Measurements from ENCODE around the gene OR10G6.

The OR10G6 gene

DNA sequence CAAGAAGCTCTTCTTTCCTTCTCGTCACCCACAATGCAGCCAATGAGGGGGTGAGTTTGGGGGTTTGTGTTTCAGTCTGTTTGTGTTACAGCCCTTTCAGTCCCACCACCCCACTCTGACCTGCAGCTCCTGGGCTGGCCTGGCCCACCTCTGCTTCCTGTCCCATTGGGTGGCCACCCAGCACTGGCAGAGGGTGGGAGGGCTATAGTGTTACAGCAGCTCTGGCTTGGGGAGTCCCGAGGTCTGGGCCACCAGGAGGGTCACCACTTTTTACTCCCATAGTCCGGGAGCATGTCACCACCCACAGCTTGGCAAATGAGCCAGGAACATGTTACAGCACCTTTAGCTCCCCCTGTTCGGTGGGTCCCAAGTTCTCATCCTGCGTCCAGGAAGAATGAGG lies 15.7 kb downstream of the OR10G6 start:
- H3K27ac ChIP-seq: no peak overlapping the region
- TF ChIP-seq CTCF (conservative IDR thresholded peaks at IDR 0.05): no peak
- TF ChIP-seq ZFX (IDR thresholded peaks at IDR 0.05): no peak

- H3K27ac ChIP-seq: no peak within 1 kb of the TSS
Observed at GRCh38 chr11:123977731-123978347, 17.1 kb downstream of the OR10G6 start, which contains the start of gene OR10S1. OR10S1 (minus strand) TSS chr11:123977781; CDS start chr11:123977664, 117 bp downstream.

GRCh38 chr11:123976770-123977560 lies 18.0 kb downstream of the OR10G6 start:
- TF ChIP-seq ZFX (IDR thresholded peaks at IDR 0.05) (no peak), CTCF (conservative IDR thresholded peaks at IDR 0.05) (no peak)
- H3K27ac ChIP-seq: no peak overlapping the region

More at GRCh38 chr11:123977731-123978347, 17.1 kb downstream of the OR10G6 start, which contains the start of gene OR10S1:
- TF ChIP-seq CTCF (conservative IDR thresholded peaks at IDR 0.05): no peak
- no peak for TF ChIP-seq ZFX (IDR thresholded peaks at IDR 0.05)

DNA sequence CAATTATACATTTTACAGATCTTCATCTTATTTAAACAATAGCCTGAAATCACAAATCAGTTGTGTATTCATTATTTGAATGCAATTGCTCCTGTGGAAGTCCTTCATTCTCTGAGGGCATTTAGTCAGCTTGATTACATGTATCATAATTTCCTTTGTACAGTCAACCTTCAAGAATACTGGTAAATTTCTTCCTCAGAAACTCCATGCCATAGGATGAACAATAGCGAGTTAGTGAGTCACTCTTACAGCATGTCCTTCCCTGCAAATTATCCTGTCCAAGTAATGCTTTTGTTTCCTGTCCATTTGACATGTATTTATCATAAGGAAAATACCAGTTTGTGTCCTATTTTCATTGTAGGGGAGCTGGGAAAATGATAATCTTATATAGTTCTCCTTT lies 21.1 kb downstream of the OR10G6 start:
- TF ChIP-seq CTCF (conservative IDR thresholded peaks at IDR 0.05): no peak
- TF ChIP-seq ZFX (IDR thresholded peaks at IDR 0.05): no peak
- no peak overlapping the region for H3K27ac ChIP-seq

- no peak for TF ChIP-seq CTCF (conservative IDR thresholded peaks at IDR 0.05)
- TF ChIP-seq ZFX (IDR thresholded peaks at IDR 0.05): no peak
- no peak overlapping the region for H3K27ac ChIP-seq
Observed at GRCh38 chr11:123956752-123957151, 38.2 kb downstream of the OR10G6 start.

DNA sequence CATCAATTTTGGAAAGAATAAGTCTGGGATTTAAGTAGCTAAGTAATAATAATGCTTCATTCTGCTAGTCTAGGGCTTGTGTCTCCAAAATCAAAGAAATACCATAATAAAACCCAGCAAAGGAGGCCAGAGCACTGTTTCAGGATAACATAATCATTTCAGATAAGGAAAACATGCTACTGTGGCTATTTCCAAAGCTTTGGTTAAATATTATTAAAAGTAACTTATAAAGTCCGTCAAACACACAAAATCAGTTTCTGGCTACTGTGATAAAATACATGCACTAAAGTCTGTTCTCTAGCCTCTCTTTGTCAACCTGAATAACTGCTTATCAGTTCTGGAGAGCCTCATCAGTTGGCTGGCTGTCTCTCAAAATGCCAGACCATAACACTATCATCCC lies 49.8 kb downstream of the OR10G6 start:
- TF ChIP-seq ZFX (IDR thresholded peaks at IDR 0.05) (no peak), CTCF (conservative IDR thresholded peaks at IDR 0.05) (no peak)
- no peak overlapping the region for H3K27ac ChIP-seq

Measured in C4-2B (cell line).